Measurements from ENCODE around the gene PDGFB. TPM values are rescaled to one million over a fixed set of nuclear protein-coding genes. Genes with fewer than 3 reads are reported as not detected.

Gene PDGFB
- total and polyA plus RNA-seq, 2 of the 4 experiments (the other 2 are of a cell fraction) = 0.07 TPM; not detected in 1

DNA sequence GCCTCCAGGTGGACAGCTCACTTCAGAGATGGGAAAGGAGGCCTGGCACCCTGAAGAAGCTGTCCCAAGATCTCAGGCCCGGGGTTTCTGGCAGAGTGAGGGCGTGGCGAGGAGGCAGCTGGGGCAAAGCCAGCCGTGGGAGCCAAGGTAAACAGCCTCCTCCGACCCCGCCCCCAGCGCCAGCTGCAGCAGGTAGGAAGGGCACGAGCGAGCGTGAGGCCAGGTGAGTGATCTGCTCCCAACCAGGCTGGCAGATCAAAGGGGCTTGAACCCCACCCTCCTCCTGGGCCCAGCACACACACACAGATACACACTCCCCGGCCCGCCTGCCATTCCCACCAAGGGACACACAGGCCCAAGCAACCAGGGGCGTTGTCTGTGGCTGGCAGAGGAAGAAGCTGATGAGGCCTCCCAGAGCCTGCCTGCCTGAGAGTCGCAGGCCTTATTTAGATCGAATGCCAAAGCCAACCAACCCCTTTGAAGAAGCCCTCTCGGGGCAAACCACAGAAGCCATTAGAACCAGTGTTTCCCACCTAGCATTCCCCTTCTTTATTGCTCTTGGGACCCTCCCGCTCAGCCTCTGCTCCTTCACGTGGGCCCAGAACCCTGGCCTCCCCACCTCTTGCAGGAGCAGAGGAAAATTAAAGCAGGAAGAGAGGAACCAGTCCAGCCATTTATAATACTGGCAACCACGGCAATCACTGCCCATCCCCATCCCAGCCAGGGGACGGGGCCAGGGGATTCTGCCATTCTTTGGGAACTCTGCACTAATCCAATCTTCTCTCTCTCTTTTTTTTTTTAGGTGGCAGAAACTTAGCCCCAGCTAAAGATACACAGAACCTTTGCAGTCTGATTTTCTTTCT is 5.0 kb downstream of the PDGFB start (continued):
- no peak for TF ChIP-seq RFX5 (IDR thresholded peaks at IDR 0.05; ENCODE audit: low read depth, low read length)

DNA sequence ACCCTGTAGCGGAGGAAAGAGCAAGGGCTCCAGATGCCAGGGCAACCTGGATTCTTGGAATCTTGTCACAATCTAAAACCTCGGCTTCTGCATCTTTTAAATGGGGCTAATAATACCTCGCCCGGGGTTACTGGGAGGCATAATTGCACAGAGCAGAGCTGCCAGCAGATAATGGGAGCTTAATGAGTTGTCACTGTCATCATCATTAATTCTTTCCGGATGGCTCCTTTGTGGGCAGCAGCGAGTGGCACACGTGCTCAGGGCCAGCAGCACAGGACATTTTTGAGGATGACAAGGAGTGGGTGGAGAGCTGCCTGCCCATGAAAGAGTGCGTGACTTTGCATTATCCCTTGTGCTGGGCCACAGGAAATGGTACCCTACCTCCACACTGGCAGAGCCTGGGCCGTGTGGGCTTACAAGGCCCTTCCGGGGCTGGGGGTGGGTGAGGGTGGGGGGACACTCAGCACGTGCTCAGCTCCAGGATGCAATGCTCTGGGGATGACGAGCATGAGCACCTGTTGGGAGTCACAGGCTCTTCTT is 5.7 kb downstream of the PDGFB start:
- no peak overlapping the region for H2BK20ac ChIP-seq (ENCODE audit: low read depth, low read length)
- intact Hi-C loops (cut with micrococcal nuclease) = no loop called here
- peaks cover 5% of the 10 kb centered on the region; the same call in 1 of the 2 replicates for H3K4me1 ChIP-seq (ENCODE audit: control insufficient read depth, insufficient read depth, low read length)
- H3K79me1 ChIP-seq (ENCODE audit: low read depth in 1 of 2, low read length in 2 of 2) = no peaks in the 10 kb centered on the region
- no peak overlapping the region for H2BK5ac ChIP-seq (ENCODE audit: low read depth, low read length, poor library complexity, severe bottlenecking)
- H4K5ac ChIP-seq (ENCODE audit: low read depth, low read length) = no peak overlapping the region
- H3K4me3 ChIP-seq (ENCODE audit: insufficient read depth, low read depth, low read length) = no peak overlapping the region
- dilution Hi-C loops (cut with HindIII; ENCODE audit: low sequenced_read_pairs, unreplicated experiment) = no loop called here
- H3K14ac ChIP-seq (replicated peaks; ENCODE audit: low read depth, low read length) = no peak overlapping the region
- CTCF ChIA-PET = no interaction called here
- no peak overlapping the region for H2BK120ac ChIP-seq (ENCODE audit: low read depth, low read length)
- H2AK5ac ChIP-seq (ENCODE audit: low read depth, low read length) = no peak overlapping the region
- 77% methylated on average over 4 of the region's 12 CpGs; no CpG with 5 or more reads in 1 of the 2 experiments for WGBS, 2 experiments (ENCODE audit: extremely low coverage in 2 of 2, insufficient read length in 1 of 2)
- H3K23ac ChIP-seq (ENCODE audit: low read depth, low read length) = no peak overlapping the region
- DNase-seq (no peak), ATAC-seq (ENCODE audit: low read depth) (no peak)
- H3K4me2 ChIP-seq (ENCODE audit: low read depth, low read length) = no peak overlapping the region
- no peak overlapping the region for H3K18ac ChIP-seq (ENCODE audit: low read depth, low read length)
- POLR2A ChIA-PET (ENCODE audit: unreplicated experiment) = no interaction called here
- H3K56ac ChIP-seq (ENCODE audit: extremely low read depth, insufficient read depth, low read length) = no peak overlapping the region
- peaks cover 6% of the 10 kb centered on the region; the same call in 1 of the 2 replicates for H4K20me1 ChIP-seq (ENCODE audit: insufficient read depth, low read length)
- H2BK15ac ChIP-seq (ENCODE audit: low read depth, low read length) = no peak overlapping the region
- H3K9me1 ChIP-seq (ENCODE audit: insufficient read depth, low read length) = no peaks in the 10 kb centered on the region
- H3K9me3 ChIP-seq (ENCODE audit: control insufficient read depth, insufficient read depth, low read length) = no peaks in the 10 kb centered on the region
- no peak overlapping the region for H2AK9ac ChIP-seq (replicated peaks; ENCODE audit: low read depth, low read length, poor library complexity)
- H4K91ac ChIP-seq (ENCODE audit: insufficient read depth, low read depth, low read length) = no peak overlapping the region
- H4K8ac ChIP-seq (ENCODE audit: low read depth in 2 of 2, low read length in 2 of 2) = no peak overlapping the region
- H3K9ac ChIP-seq (ENCODE audit: low read depth, low read length) = no peak overlapping the region
- H3K27me3 ChIP-seq (ENCODE audit: control insufficient read depth, insufficient read depth, low read length) = peaks cover 34% of the 10 kb centered on the region
- H3K27ac ChIP-seq (ENCODE audit: insufficient read depth, low read length) = no peak overlapping the region
- in situ Hi-C loops (cut with MboI; ENCODE audit: low sequenced_read_pairs) = no loop called here
- H3K36me3 ChIP-seq (ENCODE audit: control insufficient read depth, insufficient read depth, low read length) = no peaks in the 10 kb centered on the region
- H3K4ac ChIP-seq (ENCODE audit: low read depth, low read length) = no peak overlapping the region
- no TSS peak for BruUV-seq (replicated peaks)
- no peak overlapping the region for H2AFZ ChIP-seq (replicated peaks; ENCODE audit: low read length, poor library complexity)
- no peak for TF ChIP-seq MAFK (IDR thresholded peaks at IDR 0.05; ENCODE audit: low read depth, low read length)
- TF ChIP-seq, protein P1, sequence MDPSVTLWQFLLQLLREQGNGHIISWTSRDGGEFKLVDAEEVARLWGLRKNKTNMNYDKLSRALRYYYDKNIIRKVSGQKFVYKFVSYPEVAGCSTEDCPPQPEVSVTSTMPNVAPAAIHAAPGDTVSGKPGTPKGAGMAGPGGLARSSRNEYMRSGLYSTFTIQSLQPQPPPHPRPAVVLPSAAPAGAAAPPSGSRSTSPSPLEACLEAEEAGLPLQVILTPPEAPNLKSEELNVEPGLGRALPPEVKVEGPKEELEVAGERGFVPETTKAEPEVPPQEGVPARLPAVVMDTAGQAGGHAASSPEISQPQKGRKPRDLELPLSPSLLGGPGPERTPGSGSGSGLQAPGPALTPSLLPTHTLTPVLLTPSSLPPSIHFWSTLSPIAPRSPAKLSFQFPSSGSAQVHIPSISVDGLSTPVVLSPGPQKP (IDR thresholded peaks at IDR 0.05; ENCODE audit: borderline replicate concordance, low read depth, low read length) = no peak
- TF ChIP-seq MAZ (IDR thresholded peaks at IDR 0.05; ENCODE audit: borderline replicate concordance, low read depth, low read length) = no peak
- TF ChIP-seq FOS (IDR thresholded peaks at IDR 0.05; ENCODE audit: low read depth, low read length) = no peak
- TF ChIP-seq RCOR1 (IDR thresholded peaks at IDR 0.05; ENCODE audit: insufficient replicate concordance, low read length) = no peak
- no peak for TF ChIP-seq CEBPB (IDR thresholded peaks at IDR 0.05; ENCODE audit: low read depth, low read length)
- no peak for TF ChIP-seq MXI1 (IDR thresholded peaks at IDR 0.05; ENCODE audit: borderline replicate concordance, low read depth, low read length)
- TF ChIP-seq NFE2L2 (IDR thresholded peaks at IDR 0.05; ENCODE audit: low read depth, low read length) = no peak
- no peak for TF ChIP-seq BHLHE40 (IDR thresholded peaks at IDR 0.05; ENCODE audit: low read depth, low read length)
- TF ChIP-seq RFX5 (IDR thresholded peaks at IDR 0.05; ENCODE audit: low read depth, low read length) = no peak
- TF ChIP-seq POLR2A (IDR thresholded peaks at IDR 0.05; ENCODE audit: low read depth, low read length) = no peak
- TF ChIP-seq CHD1 (IDR thresholded peaks at IDR 0.05; ENCODE audit: low read depth, low read length) = no peak
- TF ChIP-seq, protein P2, sequence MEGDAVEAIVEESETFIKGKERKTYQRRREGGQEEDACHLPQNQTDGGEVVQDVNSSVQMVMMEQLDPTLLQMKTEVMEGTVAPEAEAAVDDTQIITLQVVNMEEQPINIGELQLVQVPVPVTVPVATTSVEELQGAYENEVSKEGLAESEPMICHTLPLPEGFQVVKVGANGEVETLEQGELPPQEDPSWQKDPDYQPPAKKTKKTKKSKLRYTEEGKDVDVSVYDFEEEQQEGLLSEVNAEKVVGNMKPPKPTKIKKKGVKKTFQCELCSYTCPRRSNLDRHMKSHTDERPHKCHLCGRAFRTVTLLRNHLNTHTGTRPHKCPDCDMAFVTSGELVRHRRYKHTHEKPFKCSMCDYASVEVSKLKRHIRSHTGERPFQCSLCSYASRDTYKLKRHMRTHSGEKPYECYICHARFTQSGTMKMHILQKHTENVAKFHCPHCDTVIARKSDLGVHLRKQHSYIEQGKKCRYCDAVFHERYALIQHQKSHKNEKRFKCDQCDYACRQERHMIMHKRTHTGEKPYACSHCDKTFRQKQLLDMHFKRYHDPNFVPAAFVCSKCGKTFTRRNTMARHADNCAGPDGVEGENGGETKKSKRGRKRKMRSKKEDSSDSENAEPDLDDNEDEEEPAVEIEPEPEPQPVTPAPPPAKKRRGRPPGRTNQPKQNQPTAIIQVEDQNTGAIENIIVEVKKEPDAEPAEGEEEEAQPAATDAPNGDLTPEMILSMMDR (conservative IDR thresholded peaks at IDR 0.05; ENCODE audit: low read depth, low read length) = no peak

All from IMR-90 (cell line).